Stimulated activated CD8-positive, alpha-beta memory T cell treated with anti-CD3 and anti-CD28 coated beads, Interleukin-4, amount 100 ng/mL, for 4 hours (primary cell): ENCODE data around the gene KAT2B.

Experiments
- DNase-seq, 2 donors: peaks; one replicate each; pipeline ENCODE4 v3.0.0-alpha.2; 2020; ENCODE audit warnings: low read depth in 2 of 2, low spot score in 1 of 2

Gene KAT2B

DNA sequence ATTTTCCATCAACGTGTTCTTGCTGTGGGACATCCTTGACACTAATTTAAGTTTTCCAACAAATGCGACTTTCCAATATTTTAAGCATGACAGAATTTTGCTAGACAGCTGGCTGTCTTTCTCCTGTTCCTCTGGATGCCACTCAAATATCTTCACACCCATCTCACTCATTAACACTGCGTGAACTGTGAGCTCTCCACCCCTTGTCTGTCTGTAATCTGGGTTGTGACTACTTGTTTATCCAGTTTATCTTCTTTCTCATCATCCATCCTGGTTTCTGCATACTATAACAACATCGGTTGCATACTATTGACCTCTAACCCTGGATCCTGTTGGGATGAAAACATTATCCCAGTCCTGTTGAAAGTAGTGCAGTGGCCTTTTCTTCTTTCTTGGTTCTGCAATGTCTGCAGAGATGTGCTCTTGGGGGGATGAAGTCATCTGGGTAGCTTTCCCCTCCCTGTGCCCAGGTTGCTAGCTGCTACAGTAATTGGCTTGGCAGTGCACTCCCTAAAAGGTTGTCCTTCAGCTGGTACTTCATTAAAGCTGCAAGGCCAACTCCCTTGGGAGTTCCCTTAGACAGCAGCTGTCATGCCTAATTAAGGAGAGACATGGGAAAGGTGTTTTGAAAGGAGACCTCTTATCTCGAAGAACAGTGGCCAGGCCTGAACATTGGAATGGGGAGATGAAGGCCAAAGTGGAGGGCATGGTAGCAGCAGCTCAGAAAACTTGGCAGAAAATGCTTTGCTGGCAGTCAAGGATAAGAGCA is 24.7 kb downstream of the KAT2B start:
- no peak for DNase-seq

DNA sequence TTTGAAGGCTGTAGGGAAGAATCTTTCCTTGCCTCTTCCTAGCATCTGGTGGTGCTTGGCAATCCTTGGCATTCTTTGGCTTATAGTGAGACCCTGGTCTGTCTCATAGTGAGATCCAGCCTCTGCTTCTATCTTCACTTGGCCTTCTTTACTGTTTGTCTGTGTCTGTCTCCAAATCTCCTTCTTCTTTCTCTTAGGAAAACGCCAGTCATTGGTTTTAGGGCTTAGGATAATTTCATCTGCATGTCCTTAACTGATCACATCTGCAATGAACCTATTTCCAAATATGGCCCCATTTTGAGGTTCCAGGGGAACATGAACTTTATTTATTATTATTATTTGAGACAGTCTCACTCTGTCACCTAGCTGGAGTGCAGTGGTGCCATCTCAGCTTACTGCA is 25.8 kb downstream of the KAT2B start:
- no peak for DNase-seq

DNA sequence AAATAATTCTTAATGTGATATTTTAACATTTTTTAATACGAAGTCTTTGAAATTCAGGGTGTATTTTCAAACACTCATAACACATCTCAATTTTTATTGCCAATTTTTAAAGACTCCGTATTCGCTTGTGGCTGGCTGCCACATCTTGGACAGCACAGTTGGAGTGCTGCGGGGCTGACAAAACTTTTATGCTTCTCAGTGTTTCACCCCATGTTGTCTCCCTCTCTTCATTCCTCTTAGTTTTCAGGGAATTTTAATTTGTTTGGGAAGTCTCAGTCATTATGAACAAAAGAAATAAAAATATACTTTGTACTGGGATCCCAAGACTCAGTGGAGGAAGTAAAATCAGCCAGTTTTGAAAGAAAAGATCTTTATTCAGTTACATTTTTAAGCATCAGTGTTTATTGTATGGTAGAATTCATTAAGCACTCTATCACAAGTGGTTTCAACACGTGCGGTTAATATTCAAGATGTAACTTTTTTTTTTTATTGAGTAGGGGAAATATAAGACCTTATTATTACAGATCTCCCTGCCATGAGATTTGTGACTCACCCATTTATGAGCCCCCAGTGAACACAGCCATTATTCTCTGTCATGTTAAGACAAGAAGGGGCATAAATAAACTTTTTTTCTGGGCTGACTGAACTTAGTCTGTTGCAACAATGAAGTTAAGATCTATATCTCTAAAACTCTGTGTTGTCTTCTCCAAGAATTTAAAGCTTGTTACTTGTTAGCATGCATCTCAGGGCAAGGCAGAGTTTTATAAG is 26.8 kb downstream of the KAT2B start:
- DNase-seq, result no peak

DNA sequence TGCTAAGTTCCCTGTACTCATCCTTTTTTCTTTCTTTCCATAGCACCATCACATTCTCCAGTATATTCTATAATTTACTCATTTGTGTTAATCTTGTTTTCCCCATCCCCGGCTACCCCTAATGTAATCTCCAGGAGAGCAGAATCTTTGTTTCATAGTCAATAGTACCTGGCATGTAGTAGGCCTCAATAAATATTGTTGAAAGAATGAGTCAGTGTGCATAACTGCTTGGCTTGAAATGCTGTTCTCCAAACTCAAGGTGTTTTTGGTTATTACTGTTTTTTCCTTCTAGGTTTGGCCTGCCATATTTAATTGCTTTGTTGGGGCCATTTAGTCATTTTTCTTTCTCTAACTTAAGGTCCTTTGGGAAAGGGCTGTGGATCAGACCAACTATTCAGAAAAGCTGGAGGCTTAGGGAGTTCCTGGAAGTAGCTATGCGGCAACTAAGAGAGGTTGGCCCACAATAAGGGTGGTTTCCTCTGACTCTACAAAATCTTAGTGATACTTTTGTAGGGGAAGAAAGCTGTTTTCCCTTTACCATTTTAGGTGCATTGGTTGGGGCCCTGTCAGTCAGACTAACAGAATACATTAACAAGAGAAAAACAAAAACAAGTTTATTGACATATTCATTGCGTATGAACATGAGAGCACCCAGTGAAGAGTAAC is 28.4 kb downstream of the KAT2B start:
- DNase-seq, result no peak

DNA sequence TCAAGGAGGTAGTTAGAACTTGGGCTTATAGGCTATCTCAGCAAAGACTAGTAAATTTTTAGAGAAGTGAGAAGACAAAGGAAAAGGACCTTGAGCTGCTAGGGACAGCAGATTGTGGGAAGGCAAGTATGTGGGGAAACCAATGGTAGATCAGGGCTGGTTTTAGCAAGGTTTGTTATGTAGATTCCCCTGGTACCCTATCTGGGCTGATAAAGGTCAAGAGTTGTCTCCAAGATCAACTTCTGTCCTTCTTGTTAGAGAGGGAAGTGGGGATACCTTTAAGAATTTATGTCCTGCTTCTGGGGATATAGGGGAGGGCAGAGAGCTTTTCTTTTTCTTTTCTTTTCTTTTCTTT is 28.9 kb downstream of the KAT2B start:
- no peak for DNase-seq

DNA sequence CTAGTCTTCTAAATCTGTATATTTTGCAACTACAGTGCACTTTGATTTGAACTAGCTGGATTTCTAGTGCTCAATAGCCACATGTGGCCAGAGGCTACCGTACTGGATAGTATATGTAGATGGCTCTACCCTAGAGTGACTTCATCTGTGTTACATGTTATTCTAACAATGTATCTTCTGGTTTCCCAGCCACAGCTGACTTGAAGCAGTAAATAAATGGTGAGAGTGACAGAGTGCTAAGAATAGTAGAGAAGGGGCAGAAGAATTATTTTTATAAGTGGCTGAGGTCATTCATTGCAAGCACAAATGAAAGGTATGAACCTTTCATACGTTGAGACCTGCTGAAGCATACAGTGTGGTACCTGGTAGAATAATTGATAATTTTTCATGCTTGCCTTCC is 30.9 kb downstream of the KAT2B start:
- no peak for DNase-seq

DNA sequence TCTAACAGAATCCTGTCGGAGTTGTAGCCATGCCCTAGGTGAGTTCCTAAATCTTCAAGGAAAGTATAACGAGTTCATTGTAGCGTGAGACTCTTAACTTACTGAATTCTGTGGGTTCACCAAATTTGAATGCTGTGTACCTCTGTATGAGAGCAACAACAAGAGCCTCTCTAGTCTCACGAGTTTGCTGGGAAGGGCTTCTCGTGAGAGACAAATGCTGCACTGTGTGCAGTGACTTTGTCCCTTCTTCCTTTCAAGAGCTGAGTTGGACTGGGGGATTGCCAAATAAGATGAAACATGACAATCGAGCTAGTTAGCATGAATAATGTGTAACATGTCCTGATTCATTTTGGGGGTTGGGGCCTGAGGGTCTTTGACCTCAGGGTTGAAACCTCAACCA is 32.2 kb downstream of the KAT2B start:
- no peak for DNase-seq

DNA sequence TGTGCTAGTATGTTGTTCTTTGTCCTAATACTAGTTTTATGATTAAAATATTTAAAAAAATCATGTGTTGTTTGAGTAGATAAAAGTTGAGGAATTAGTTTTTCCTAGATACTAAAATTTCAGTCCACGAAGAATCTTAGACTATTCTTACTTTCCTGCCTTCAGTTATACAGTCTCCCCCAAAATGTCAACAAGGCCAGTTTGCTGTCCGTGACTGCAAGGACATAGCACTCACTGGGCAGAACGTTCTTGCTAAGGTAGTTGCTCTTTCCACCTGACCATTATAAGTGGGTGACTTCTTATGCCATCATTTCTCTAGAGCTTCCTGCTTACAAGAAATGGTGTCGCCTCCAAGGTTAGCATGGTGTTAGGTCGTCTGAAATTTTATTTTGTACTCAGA is 32.8 kb downstream of the KAT2B start:
- no peak for DNase-seq

DNA sequence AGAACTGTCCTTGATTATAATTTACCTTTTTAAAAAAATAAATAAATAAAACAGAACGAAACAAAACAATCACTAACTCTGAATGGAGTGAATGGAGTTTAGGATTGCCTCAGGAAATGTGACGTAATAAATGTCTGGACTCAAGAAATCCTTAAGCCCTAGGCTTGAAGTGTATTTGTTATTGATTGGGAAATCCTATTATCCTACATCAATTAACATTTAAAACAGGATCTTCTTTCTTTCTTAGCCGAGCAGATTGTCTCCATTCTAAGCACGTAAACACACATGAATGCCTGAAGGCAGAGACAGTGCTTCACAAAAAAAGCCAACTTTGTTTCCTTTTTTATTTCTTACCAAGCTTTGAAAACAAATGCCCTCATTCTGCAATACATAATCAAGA is 33.4 kb downstream of the KAT2B start:
- DNase-seq, result no peak

DNA sequence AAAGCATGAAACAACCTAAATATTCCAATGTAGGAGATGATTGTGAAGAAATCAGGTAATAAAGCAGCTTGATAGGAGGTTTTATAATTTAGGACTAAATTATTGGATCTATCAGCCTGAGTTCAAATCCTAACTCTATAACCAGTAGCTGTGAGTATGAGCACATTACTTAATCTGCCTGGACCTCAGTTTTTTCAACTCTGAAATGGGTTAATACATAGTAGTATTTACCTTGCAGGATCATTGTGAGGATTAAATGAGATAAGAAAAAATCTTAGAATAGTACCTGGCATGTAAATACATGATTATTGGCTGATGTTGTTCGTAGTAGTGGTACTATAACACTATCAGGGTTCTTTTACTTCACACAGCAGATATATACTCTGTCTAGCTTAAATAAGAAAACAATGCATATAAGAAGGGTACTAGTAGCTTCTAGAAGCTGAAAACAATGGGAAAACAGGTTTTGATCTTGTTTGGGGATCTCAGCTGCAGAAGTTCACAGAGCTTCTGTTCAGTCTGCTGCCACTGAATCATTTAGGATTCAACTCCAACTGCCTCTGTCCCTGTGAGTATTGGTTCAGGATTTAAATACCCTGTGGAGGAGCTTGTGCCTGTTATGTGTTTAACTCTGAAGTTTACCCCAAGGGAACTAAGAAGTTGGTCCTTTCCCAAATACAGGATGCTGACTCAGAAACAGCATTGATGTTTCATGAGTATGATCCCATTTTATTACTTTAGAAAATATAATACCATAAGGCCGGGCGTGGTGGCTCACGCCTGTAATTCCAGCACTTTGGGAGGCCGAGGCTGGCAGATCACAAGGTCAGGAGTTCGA is 34.2 kb downstream of the KAT2B start:
- no peak for DNase-seq

DNA sequence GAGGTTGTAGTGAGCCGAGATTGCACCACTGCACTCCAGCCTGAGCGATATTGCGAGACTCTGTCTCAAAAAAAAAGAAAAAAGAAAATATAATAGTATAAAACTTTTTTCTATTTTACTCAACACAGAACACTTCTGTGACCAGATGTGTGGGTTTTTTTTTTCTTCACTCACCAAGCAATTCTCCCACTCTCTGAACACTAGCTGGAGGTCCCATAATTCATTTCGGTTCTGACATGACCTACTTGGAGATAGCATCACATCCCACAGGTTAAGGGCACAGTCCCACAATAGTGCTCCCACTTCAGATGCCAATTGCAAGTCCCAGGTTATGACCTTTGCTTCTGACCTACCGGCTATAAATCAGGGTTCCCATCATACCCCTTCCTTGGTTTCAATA is 35.0 kb downstream of the KAT2B start:
- DNase-seq, result no peak

DNA sequence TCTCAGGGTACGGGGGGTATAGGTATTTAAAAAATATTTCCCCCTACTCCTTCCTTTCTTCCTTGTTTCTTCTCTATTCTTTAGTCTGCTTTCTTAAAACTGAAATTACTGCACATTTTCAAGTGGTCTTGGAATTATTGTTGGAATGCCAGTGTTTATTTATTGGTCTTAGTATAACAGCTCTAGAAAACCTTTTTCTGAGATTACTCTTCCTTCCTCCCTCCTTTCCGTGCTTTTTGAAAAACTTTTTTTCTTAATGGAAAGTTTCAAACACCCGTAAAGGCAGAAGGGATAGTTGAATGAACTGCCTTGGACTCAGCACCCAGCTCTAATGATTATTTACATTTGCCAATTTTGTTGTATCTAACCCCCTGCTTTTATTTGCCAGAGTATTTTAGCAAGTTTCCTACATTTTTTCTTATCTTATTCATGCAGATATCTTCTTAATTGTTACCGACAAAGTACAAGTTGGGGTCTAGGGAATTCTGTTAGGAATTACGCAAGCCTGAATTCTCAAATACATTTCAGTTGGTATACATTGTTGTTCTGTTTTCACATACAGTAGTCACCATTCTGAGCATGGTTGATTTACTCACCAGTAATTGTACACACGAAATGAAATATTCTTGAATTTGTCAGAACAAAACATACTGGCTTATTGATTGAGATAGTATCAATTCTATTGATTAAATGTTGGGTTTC is 36.2 kb downstream of the KAT2B start:
- DNase-seq, result no peak

DNA sequence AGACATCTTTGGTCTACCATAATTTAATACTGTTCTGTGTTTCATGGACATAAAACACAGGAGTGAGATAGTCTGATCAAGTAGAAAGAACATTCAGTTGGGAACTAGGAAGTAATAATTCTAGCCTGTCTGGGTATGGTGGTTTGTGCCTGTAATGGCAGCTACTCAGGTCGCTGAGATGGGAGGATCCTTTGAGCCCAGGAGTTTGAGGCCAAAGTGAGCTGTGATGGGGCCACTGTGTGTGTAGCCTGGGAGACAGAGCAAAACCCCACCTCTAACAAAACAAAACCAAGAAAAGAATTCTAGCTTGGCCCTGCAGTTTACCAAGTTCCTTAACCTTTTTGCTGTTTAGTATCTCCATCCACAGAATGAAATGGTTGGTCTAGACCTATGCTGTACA is 36.8 kb downstream of the KAT2B start:
- DNase-seq, result no peak

DNA sequence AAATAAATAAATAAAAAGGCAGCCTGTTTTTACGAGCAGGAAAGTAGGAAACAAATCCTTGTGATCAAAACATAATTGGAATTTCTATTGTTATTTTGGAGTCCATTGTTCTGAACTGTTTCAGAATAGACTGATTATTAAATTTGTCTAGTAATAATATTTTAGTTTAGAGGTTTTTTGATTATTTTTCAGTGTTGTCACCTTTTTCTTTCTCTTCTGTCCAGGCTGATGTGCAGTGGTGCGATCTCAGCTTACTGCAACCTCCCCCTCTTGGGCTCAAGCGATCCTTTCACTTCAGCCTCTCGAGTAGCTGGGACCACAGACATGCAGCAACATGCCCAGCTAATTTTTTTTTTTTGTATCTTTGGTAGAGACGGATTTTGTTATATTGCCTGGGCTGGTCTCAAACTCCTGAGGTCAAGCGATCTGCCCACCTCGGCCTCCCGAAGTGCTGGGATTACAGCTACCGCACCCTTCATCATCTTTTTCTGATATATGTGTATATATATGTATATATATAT is 38.0 kb downstream of the KAT2B start:
- no peak for DNase-seq

DNA sequence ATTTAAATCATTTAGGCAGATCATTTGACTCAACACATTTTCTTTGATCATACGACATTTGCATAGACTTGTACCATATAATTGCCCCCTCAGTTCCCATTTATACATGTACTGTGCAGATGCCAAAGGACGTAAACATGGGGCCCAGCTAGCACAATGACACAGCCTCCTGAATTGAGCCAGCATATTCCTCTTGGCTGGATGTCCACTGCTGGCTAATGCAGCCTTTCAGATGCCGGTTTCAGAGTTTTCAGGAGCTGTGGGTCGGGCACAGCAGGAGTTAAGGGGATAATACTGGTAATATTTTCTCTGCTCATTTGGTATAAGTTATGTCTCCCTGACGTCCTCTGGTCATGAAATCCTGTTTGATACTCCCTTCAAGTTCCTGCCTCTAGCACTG is 39.4 kb downstream of the KAT2B start:
- DNase-seq, result no peak

DNA sequence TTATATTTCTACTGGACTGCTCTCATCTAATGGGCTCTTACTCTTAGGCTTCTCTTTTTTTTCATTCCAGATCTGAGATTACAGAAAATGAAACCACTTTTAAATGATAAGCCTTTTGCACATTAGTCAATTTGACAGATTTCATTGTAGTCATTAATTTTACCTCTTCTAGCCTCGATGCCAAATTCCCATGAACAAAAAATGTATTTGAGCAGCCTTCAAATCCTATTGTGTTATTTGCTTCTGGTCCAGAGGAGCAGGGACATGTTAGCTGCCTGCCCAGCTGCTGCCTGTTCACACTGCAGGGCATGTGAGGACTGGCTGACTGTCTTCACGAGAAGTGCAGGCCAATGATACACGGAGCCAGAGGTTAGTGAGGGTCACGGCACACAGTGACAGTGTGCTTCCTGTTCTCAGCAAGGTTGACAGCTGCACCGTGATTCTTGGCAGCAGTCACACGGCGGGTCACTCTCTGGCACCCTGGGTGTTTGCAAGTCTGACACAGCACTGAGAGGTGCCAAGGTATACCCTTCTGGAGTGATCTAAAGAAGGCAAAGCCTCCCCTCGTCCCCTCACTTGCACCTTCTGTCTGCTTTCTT is 40.8 kb downstream of the KAT2B start:
- DNase-seq, result peak; percentile 1 to 2

DNA sequence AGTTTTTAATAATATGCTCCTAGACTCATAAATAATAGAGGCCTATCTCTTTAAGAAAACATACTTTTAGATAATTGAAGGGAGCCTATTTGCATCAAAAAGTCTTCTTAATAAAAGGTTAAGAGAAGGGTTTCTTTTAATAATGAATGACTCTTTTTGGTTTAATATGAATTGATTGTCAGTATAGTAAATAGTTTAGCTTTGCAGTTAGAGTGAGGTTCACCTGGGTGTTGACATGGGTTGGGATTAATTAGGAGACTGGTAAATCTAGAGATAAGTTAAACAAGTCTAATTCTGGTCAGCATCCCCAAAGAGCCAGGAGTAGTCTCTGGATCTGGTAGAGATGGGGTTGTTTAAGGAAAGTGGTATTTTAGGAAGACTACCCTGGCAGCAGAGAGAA is 43.0 kb downstream of the KAT2B start:
- DNase-seq, result no peak

DNA sequence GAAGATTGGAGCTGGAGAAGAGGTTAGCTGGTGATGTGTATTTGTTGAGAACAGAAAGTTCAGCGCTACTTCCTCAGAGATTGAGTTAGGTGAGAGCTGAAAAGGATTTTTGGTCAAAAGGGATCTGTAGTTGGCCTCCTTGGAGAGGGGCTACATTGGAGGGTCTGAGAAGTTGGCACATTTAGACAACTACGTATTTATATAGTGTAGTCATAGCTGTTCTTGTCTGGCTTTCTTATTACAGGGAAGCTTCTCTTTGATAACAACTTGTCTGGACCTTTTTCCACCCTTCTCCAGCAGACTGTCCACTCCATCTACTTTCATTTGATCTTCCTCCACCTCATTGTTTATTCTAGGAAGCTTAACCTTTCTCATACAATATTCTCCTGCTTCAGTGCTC is 43.7 kb downstream of the KAT2B start:
- no peak for DNase-seq

DNA sequence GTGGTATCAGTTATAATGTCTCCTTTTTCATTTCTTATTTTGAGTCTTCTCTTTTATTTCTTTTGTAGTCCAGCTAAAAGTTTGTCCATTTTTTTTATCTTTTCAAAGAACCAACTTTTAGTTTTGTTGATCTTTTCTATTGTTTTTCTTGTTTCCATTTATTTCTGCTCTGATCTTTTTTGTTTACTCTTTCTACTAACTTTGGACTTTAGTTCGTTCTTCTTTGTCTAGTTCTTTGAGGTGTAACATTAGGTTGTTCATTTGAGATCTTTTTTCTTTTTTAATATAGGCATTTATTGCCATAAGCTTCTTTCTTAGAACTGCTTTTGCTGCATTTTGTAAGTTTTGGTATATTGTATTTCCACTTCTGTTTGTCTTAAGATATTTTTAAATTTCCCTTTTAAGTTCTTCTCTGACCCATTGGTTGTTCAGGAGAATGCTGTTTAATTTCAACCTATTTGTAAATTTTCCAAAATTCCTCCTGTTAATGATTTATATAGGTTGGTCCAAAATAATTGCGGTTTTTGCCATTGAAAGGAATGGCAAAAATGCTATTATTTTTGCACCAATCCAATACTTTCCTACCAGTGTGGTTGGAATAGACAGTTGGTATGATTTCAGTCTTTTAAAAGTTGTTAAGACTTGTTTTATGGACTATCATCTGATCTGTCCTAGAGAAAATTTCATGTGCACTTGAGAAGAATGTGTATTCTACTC is 51.2 kb downstream of the KAT2B start:
- DNase-seq, result no peak

DNA sequence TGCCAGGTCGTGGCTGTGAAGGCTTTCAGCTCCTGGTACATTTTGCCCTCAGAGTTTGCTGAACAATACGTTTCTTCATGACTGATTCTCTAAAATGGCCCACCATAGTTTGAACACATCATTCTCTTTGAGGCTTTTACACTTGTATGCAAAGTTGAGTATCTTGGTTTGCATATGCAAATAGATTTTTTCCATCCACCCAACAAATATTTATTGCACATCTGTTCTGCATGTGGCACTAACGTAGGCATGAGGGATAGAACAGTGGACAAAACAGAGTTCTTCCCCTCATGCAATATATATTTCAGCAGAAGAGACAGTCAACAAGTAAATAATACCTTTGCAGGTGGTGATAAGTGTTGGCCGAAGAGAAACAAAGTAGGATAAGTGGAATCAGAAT is 55.2 kb downstream of the KAT2B start:
- no peak for DNase-seq
